Gastroesophageal sphincter (tissue), 4 donors: ENCODE data around the gene FRMPD4. TPM values are rescaled to one million over a fixed set of nuclear protein-coding genes. Genes with fewer than 3 reads are reported as not detected.

Experiments
- ATAC-seq: fragments of 150-250 bp; one replicate; pipeline ENCODE4 v1.9.1; 2016; ENCODE audit warnings: mild to moderate bottlenecking, moderate library complexity
- H3K27ac ChIP-seq, 4 donors: fragments of 200-600 bp; sonication (generic) in 3 of 4; 1 replicate in 3 of 4; 2 replicates in 1 of 4; pipeline ENCODE4 v1.5.1; 2016 to 2019
- H3K27me3 ChIP-seq: fragments of 200-600 bp; sonication (generic); one replicate; pipeline ENCODE4 v1.5.1; 2019
- H3K36me3 ChIP-seq, 2 donors: fragments of 200-600 bp; sonication (generic); one replicate each; pipeline ENCODE4 v1.5.1; 2019; ENCODE audit warnings: control low read depth in 1 of 2
- H3K4me1 ChIP-seq, 3 donors: fragments of 200-600 bp; sonication (generic); 1 replicate in 2 of 3; 2 replicates in 1 of 3; pipeline ENCODE4 v1.5.1; 2016 to 2019; ENCODE audit warnings: control low read depth in 2 of 3
- H3K4me3 ChIP-seq, 2 donors: fragments of 200-600 bp; sonication (generic); one replicate each; pipeline ENCODE4 v1.5.1; 2019; ENCODE audit warnings: mild to moderate bottlenecking in 1 of 2, moderate library complexity in 1 of 2
- H3K9me3 ChIP-seq, 3 donors: fragments of 200-600 bp; sonication (generic); one replicate each; pipeline ENCODE4 v1.5.1; 2017 to 2019; ENCODE audit warnings: control low read depth in 2 of 3
- EP300 ChIP-seq: sonication (generic); formaldehyde crosslinking; IDR thresholded peaks from one replicate; pipeline ENCODE4 v1.6.1; 2017; ENCODE audit warnings: antibody characterized with exemption, mild to moderate bottlenecking
- POLR2A ChIP-seq, 2 donors: fragments of 450-650 bp; IDR thresholded peaks; one replicate each; pipeline ENCODE4 v1.6.1; 2017; ENCODE audit warnings: antibody characterized with exemption in 2 of 2, mild to moderate bottlenecking in 2 of 2, moderate library complexity in 1 of 2
- POLR2AphosphoS5 ChIP-seq: sonication (generic); formaldehyde crosslinking; IDR thresholded peaks from one replicate; pipeline ENCODE4 v1.6.1; 2017; ENCODE audit warnings: antibody characterized with exemption
- WGBS, 2 donors: methylation state at CpG; one replicate each; pipeline ENCODE4 v1.1.5; 2018; ENCODE audit warnings: low coverage in 1 of 2; 5-methylcytosine and 5-hydroxymethylcytosine counted together
- total RNA-seq, 4 donors: library from RNA; depleted of rRNA; stranded (reverse); fragments of >200 nt; gene quantifications; one replicate each; pipeline ENCODE4 v1.1.0, GENCODE V29; 2016
- TF ChIP-seq, protein P1 (sequence below), 4 experiments: fragments of 200-600 bp in 2 of 4; fragments of 450-650 bp in 2 of 4; sonication (generic) in 1 of 4; IDR thresholded peaks; one replicate each; pipeline ENCODE4 v1.5.1; 2017 to 2019; ENCODE audit warnings: antibody characterized with exemption in 4 of 4, mild to moderate bottlenecking in 2 of 4, moderate library complexity in 2 of 4

Gene FRMPD4
- total RNA-seq, 4 donors from 2014 or later: 0.31 to 2.1 (median 1.3) TPM; not detected in 1

DNA sequence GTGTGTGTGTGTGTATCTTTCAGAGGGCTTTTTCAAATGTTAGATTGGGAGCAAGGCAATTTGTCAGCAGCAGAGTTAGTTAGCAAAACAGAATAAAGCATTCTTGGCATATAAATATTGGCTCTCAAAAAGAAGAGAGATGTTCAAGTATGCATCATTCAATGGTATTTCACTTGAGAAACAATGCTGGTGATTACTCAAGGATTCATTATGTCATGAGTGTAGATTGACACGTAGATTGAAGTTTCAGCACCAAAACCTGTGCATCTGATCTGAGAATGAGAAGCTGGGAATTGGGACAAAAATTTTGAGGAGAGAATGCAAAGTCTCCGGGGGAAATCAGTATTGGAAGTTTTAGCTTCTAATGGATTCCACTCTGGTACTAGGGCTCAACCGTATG, 241.4 kb downstream of the FRMPD4 start:
- 65 to 67% methylated on average over 3 of the region's 3 CpGs for WGBS, 2 donors
- ATAC-seq: no peak
- Histone ChIP-seq H3K27me3 (no peaks in the 10 kb centered on the region), H3K36me3 (no peaks in the 10 kb centered on the region), H3K27ac (no peak overlapping the region), H3K4me3 (no peak overlapping the region), H3K9me3 (no peaks in the 10 kb centered on the region), H3K4me1 (no peaks in the 10 kb centered on the region)
- TF ChIP-seq POLR2AphosphoS5: no peak
- TF ChIP-seq POLR2A (IDR thresholded peaks at IDR 0.05): no peak
- TF ChIP-seq, protein P1, sequence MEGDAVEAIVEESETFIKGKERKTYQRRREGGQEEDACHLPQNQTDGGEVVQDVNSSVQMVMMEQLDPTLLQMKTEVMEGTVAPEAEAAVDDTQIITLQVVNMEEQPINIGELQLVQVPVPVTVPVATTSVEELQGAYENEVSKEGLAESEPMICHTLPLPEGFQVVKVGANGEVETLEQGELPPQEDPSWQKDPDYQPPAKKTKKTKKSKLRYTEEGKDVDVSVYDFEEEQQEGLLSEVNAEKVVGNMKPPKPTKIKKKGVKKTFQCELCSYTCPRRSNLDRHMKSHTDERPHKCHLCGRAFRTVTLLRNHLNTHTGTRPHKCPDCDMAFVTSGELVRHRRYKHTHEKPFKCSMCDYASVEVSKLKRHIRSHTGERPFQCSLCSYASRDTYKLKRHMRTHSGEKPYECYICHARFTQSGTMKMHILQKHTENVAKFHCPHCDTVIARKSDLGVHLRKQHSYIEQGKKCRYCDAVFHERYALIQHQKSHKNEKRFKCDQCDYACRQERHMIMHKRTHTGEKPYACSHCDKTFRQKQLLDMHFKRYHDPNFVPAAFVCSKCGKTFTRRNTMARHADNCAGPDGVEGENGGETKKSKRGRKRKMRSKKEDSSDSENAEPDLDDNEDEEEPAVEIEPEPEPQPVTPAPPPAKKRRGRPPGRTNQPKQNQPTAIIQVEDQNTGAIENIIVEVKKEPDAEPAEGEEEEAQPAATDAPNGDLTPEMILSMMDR (IDR thresholded peaks at IDR 0.05): no peak

DNA sequence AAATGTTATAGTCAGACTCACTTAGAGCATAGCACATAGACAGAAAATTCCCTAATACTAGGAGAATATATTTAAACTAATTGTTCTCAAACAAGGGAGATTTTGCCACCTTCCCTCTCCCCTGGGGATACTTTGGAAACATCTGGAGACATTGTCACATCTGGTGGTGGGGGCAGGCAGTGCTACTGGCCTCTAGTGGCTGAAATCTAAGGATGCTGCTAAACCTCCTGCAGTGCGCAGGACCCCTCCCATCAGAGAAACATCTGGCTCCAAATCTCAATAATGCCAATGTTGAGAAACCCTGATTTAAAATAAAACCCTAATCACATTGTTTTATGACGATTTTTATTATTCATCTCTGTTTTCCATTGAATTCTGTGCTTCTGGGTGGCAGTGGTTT, 244.9 kb downstream of the FRMPD4 start:
- no peaks in the 10 kb centered on the region for H3K9me3 ChIP-seq
- H3K27me3 ChIP-seq: no peaks in the 10 kb centered on the region
- TF ChIP-seq, protein P1 (IDR thresholded peaks at IDR 0.05): no peak
- no peak for TF ChIP-seq POLR2AphosphoS5
- TF ChIP-seq POLR2A (IDR thresholded peaks at IDR 0.05): no peak
- 75% methylated on average over 2 of the region's 2 CpGs; no CpG with 5 or more reads in 1 of the 2 donors for WGBS, 2 donors
- no peaks in the 10 kb centered on the region for H3K36me3 ChIP-seq
- no peaks in the 10 kb centered on the region for H3K4me1 ChIP-seq
- ATAC-seq: no peak
- H3K27ac ChIP-seq: no peak overlapping the region
- H3K4me3 ChIP-seq: no peak overlapping the region

DNA sequence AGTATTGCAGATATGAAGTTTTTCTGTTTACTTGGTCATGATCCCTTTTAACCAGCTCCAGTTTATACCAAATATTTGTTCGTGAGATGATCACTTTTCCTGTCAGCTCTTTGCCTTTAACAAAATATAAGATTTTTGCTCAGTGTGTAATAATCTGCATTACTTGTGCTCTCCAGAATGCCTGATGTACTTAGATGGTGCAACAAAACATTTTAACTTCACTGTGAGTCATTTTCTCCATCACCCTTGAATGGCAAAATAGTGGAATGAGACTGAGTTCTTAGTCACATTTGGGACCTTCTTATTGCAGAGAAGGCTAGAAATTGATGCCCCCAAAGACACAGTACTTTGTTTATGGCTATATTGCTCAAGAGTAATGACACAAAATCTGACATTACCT, 252.0 kb downstream of the FRMPD4 start:
- Histone ChIP-seq H3K36me3 (no peaks in the 10 kb centered on the region), H3K9me3 (no peaks in the 10 kb centered on the region), H3K4me3 (no peak overlapping the region), H3K4me1 (no peaks in the 10 kb centered on the region), H3K27ac (no peak overlapping the region), H3K27me3 (no peaks in the 10 kb centered on the region)
- no peak for ATAC-seq
- TF ChIP-seq POLR2A (IDR thresholded peaks at IDR 0.05): no peak
- TF ChIP-seq, protein P1 (IDR thresholded peaks at IDR 0.05): no peak
- no peak for TF ChIP-seq POLR2AphosphoS5
- 82 to 93% methylated on average over 1 of the region's 1 CpG for WGBS, 2 donors

DNA sequence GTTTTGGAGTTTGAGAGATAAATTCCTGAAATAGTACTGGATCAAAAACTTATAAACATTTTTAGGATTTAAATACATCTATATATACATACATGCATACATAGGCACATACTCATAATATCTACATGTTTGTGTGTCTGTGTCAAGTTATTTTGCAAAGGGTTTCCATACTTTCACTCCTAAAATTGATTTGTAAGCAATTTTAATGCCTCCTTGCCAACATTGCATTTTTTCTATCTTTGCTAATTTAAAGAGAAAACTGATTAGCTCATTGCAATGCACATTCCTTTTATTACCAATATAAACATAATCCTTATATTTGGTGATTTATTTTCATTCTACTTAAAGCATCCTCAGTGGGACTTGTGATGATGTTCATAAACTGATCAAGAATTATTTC, 258.3 kb downstream of the FRMPD4 start:
- Histone ChIP-seq H3K9me3 (no peaks in the 10 kb centered on the region), H3K36me3 (no peaks in the 10 kb centered on the region), H3K27ac (no peak overlapping the region), H3K27me3 (no peaks in the 10 kb centered on the region), H3K4me3 (no peak overlapping the region), H3K4me1 (no peaks in the 10 kb centered on the region)
- ATAC-seq: no peak
- TF ChIP-seq EP300: no peak
- TF ChIP-seq, protein P1 (IDR thresholded peaks at IDR 0.05): no peak
- TF ChIP-seq POLR2A (IDR thresholded peaks at IDR 0.05): no peak
- no peak for TF ChIP-seq POLR2AphosphoS5

DNA sequence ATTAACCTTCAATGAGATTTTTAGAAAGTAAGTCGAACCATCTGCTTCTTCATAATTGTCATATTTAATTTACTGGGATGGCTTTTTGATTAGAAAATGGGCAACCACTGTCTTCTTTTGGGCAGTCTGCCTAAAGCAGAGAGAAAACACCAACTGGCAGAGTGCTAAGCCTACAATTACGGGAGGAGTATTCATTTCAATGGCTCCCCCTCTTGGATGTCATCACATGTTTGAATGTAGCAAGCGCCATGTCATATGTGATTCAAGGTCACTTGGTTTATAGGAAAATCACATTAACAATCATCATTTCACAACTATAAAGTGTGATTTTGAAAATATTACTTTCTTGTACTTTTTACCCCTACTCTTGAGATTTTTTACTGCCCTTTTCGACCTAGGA, 261.9 kb downstream of the FRMPD4 start:
- ATAC-seq: no peak
- Histone ChIP-seq H3K36me3 (no peaks in the 10 kb centered on the region), H3K4me3 (no peak overlapping the region), H3K9me3 (no peaks in the 10 kb centered on the region), H3K27ac (no peak overlapping the region), H3K27me3 (no peaks in the 10 kb centered on the region), H3K4me1 (no peaks in the 10 kb centered on the region)
- WGBS, 2 donors: 78% methylated on average over 4 of the region's 4 CpGs
- no peak for TF ChIP-seq POLR2AphosphoS5
- TF ChIP-seq EP300: no peak
- TF ChIP-seq POLR2A (IDR thresholded peaks at IDR 0.05): no peak
- TF ChIP-seq, protein P1 (IDR thresholded peaks at IDR 0.05): no peak
